HG03575 (cell line): Measurements from ENCODE around the gene TET1.
"Not testable (repeated sequence)": the region's sequence is repeated elsewhere in the genome, so short reads cannot be mapped to it uniquely, and the experiment has no call there.

Experiments used
- ATAC-seq: cut with Tn5 transposase; IDR thresholded peaks from one replicate; pipeline ENCODE4 v1.9.1; 2021; ENCODE audit not compliant: unreplicated experiment, insufficient number of reproducible peaks, low FRiP score; ENCODE audit errors: extremely low read depth

Gene TET1

GRCh38 chr10:68601501-68602265 lies 41.5 kb downstream of the TET1 start:
- no peak for ATAC-seq

- no peak for ATAC-seq
These were observed 42.3 kb downstream of the TET1 start for GRCh38 chr10:68602434-68602833.

DNA sequence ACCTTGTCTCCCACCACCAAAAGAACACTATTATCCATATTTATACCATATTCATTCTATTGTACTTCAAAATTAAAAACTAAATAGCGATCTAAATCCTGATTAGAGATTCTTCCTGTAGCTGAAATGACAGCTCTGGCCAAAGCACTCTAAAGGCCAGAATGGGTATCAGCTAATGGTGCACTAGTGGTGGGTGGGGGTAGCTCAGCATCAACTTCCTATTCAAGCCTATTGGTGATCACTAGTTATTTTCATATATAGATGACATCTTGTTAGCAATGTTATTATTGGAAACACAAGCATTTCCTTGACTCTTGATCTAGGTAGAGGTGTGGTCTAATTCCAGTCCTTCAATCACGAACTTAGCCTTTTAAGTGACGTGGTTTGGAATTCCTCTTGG lies 43.6 kb downstream of the TET1 start:
- no peak for ATAC-seq

DNA sequence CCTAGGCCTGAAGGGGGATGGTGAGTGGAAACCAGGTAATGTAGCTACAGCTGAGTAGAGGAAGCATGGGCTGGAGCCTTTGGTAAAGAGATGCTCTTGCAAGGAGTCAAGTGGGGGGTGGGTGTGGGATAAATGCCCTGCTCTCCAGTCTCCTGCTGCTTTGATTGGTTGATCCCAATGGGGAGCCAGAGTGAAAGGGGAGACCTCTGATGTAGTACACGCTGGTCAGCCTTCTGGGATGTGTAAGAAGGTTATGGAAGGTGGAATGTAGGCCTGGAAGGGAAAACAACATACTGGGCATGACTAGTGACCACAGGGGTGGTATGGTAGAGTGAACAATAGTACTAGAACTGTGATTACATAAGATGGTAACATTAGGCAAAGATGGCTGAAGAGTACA lies 44.3 kb downstream of the TET1 start:
- no peak for ATAC-seq

DNA sequence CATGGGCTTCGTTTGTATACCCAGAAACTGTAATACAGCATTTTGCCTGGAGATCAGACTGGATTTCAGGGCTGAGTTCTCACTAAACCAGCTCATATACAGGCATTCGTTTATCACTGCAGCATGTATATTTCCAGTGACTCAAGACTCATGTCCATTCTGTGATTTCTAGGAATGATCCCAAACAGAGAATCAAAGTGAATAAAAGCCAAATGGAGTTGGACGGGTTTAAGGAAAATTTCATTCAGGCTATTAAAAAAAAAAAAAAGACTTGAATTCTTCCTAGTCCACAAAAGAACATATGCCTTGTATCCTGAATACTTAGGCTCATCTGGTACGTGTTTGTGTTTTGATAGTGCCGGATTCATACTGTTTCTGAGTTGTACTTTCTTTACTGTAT lies 46.8 kb downstream of the TET1 start:
- ATAC-seq, result no peak

GRCh38 chr10:68610023-68610422 lies 49.9 kb downstream of the TET1 start:
- ATAC-seq, result not testable (repeated sequence)

DNA sequence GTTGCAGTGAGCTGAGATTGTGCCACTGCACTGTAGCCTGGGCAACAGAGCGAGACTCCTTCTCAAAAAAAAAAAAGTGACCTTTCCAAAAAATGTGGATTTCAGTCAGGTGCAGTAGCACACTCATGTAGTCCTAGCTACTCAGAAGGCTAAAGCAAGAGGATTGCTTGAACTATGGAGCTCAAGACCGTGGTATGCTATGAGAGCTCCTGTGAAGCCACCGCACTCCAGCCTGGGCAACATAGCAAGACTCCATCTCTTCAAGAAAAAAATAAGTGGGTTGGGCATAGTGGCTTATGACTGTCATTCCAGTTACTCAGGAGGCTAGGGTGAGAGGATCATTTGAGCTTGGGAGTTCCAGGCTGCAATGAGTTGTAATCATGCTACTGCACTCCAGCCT lies 51.1 kb downstream of the TET1 start:
- no peak for ATAC-seq

GRCh38 chr10:68613974-68614373 lies 53.8 kb downstream of the TET1 start:
- not testable (repeated sequence) for ATAC-seq

DNA sequence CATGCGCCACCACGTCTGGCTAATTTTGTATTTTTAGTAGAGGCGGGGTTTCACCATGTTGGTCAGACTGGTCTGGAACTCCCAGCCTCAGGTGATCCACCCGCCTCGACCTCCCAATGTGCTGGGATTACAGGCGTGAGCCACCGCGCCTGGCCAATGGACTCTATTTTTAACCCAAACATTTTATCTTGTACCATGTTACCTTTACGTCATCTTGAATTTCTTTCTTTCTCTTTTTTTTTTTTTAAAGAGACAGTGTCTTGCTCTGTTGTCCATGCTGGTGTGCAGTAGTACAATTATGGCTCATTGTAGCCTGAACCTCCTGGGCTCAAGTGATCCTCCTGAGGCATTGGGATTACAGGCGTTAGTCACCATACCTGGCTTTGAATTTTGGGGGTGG lies 57.6 kb downstream of the TET1 start:
- ATAC-seq, result not testable (repeated sequence)

DNA sequence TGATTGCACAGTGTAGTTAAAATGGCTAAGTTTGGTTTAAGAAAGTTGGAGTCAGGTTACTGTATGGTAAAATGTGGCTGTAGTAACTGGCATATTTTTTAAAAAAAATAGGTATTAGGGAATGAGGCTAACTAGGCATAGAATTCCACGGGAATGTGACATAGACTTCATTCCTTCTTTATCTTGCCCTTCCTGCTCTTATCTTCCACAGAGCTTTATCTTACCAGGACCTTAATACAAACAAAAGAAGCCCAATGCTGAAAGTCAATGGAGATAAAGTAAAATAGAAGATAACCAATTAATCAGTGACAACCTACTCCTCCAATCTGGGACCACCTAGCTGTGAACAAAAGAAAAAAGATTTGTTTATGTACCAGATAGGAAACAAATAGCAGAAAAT lies 58.1 kb downstream of the TET1 start:
- ATAC-seq, result no peak

GRCh38 chr10:68619595-68619994 lies 59.5 kb downstream of the TET1 start:
- no peak for ATAC-seq

DNA sequence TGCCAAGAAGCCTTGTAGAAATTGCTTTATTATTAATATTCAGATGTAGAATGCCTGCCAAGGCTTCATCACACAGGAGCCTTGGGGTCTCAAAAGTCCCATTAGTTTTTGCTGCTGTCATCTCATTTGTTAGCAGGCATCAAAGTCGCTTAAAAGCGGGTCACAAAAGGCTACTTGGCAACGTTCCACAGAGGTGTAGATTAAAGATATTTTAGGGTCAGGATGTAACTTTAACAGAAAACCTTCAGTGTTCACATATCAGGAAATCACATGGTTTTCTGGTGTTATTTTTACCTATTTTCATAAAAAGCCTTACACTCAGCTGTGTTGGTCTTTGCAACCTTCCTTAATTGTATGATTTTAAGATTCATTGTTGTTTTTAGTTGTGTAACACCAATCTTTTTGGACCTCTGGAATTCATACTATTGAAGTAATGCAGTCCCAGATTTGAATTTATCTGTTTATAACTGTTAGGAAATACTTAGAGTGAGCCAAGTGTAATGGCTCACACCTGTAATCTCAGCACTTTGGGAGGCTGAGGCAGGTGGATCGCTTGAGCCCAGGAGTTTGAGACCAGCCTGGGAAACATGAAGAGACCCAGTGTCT lies 65.3 kb downstream of the TET1 start:
- ATAC-seq, result no peak

DNA sequence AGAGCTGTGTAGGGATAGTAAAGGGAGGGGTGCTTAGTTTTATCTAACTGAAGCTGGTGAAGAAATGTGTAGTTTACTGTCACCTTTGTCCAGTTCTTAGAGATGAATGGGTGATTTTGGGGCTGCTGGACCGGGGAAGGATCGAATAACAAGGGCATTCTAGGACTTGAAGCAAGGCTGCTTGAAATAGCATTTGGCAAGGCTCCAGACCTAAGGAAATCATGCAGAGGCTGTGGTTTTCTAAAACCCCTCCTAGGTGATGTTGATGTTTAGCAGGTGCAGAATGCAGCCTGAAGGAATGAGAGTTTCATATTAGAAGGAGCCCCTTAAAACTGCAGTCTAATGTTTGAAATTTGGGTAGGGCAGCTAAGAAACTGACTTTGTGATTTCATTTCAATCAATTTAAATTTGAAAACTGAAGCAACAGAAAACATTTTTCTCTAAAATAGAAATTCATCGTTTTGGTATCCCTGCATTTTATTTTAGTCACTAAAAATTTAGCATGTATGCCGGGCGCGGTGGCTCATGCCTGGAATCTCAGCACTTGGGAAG lies 68.5 kb downstream of the TET1 start:
- no peak for ATAC-seq

DNA sequence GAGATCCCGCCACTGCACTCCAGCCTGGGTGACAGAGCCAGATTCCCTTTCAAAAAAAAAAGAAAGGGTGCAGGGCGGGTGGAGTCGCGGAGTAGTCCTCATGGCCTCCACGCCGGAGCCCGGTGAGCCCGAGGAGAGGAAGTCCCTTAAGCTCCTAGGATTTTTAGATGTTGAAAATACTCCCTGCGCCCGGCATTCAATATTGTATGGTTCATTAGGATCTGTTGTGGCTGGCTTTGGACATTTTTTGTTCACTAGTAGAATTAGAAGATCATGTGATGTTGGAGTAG lies 72.1 kb downstream of the TET1 start:
- ATAC-seq, result not testable (repeated sequence)

DNA sequence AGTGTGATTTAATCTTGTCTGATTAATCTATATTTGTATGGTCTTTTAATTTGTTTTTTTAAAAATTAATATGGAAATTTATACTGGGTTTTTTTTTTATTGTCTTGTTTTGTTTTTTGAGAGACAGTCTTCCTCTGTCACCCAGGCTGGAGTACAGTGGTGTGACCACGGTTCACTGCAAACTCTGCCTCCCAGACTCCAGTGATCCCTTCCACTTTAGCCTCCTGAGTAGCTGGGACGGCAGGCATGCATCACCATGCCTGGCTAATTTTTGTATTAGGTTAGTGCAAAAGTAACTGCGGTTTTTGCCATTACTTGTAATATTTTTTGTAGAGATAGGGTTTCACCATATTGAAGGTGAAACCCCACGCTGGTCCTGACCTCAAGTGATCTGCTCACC lies 73.1 kb downstream of the TET1 start:
- no peak for ATAC-seq

DNA sequence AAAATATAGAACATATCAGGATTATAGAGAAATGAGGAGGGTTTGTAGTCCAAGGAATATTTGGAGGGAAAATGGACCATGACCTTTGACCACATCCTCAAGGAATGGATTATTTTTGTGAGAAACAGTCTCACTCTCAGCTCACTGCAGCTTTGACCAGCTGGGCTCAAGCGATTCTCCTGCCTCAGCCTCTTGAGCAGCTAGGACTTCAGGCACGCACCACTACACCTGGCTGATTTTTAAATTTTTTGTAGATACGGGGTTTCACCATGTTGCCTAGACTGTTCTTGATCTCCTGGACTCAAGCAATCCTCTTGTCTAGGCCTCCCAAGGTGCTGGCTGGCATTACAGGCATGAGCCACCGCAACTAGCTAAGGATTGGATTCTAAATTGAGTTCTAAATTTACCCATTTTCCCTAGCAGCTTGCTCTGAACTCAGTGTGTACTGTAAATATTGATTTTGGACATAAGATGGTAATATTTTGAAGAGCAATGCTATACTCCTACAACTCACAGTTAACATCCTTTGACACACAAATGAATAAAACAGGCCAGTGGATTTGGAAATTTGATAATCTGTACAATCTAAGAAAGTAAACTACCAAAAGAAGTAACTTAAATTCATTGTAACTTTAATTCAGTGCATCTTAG lies 73.8 kb downstream of the TET1 start:
- no peak for ATAC-seq

DNA sequence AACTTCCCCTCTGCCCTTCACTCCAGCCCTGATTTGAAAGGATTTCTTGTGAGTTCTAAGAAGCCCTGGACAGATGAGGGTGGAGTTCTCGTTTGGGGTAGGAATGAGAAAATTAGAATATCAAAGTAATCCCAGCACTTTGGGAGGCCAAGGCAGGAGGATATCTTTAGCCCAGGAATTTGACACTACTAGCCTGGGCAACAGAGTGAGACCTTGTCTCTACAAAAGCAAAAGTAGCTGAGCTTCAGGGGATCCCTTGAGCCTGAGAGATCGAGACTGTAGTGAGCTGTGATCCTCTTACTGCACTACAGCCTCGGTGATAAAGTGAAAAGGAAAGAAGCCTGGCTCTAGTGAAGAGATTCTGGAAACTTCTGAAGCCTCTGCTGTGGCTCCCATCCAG lies 76.2 kb downstream of the TET1 start:
- ATAC-seq, result no peak

DNA sequence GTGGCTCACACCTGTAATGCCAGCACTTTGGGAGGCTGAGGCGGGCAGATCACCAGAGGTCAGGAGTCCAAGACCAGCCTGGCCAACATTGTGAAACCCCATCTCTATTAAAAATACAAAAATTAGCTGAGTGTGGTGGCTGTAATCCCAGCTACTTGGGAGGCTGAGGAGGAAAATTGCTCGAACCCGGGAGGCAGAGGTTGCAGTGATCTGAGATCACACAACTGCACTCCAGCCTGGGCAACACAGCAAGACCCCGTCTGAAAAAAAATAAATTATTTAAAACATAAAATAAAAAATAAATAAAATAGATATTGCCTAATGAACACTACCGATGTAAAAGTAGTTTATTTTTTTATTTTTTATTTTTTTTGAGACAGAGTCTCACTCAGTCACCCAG lies 83.4 kb downstream of the TET1 start:
- not testable (repeated sequence) for ATAC-seq

- no peak for ATAC-seq
These were observed 87.7 kb downstream of the TET1 start for GRCh38 chr10:68647672-68648341.

GRCh38 chr10:68655620-68656126 lies 95.5 kb downstream of the TET1 start:
- no peak for ATAC-seq
